HCT116 (cell line): Measurements from ENCODE around the gene BDH1. TPM values are rescaled to one million over a fixed set of nuclear protein-coding genes. Genes with fewer than 3 reads are reported as not detected.

Experiments used
- ATAC-seq: fragments of 200-7000 bp; cut with Tn5 transposase; 2 replicates; pipeline ENCODE4 v1.9.1; 2020; ENCODE audit warnings: mild to moderate bottlenecking, moderate library complexity
- BruUV-seq: library from RNA; stranded (reverse); fragments of 400-500 nt; replicated peaks from 2 replicates; lab custom pipeline; 2021; lab: Mats Ljungman, UMichigan
- CTCF ChIA-PET: fragments of 300-600 bp; sonication (Branson Sonifier 250); formaldehyde crosslinking; loops from one replicate; lab custom pipeline; 2021; ENCODE audit warnings: antibody characterized with exemption; lab: Charles Lee
- POLR2A ChIA-PET: fragments of 300-600, 350-600 bp; sonication (Branson Sonifier 250); formaldehyde crosslinking; loops from one replicate; lab custom pipeline; 2021; ENCODE audit warnings: antibody characterized with exemption; lab: Charles Lee
- RAD21 ChIA-PET, 2 experiments: fragments of 300-600 bp; sonication (Branson Sonifier 250); formaldehyde crosslinking; loops; one replicate each; lab custom pipeline; 2023; ENCODE audit warnings: low total read pairs in 2 of 2; ENCODE audit not compliant: uncharacterized antibody in 2 of 2, unreplicated experiment in 2 of 2, low non-redundant PET in 1 of 2; lab: Charles Lee
- DNase-seq: peaks from one replicate; pipeline ENCODE4 v3.0.0-alpha.2; 2010; ENCODE audit warnings: low read depth, low spot score
- H2AFZ ChIP-seq: fragments of 200-600 bp; shearing (Covaris generic), sonication (generic); 2 replicates; pipeline ENCODE4 v1.6.1; 2017; ENCODE audit warnings: low read depth, mixed run types, mixed read lengths, antibody characterized with exemption, low read length; ENCODE audit not compliant: poor library complexity, severe bottlenecking
- H3K27ac ChIP-seq: 2 replicates; pipeline ENCODE4 v1.5.1; 2012; ENCODE audit warnings: low read depth, low read length
- H3K27me3 ChIP-seq: fragments of 200-600 bp; sonication (generic); 2 replicates; pipeline ENCODE4 v1.6.1; 2016; ENCODE audit warnings: mixed run types, low read length, mixed read lengths; ENCODE audit not compliant: insufficient read depth
- H3K36me3 ChIP-seq, 2 experiments: fragments of 200-500 bp in 1 of 2; fragments of 200-600 bp in 1 of 2; sonication (Bioruptor generic) in 1 of 2; sonication (generic) in 1 of 2; 2 replicates each; pipeline versions ENCODE4 v1.5.1 to v1.6.1; 2014 to 2016; ENCODE audit warnings: low read length in 2 of 2, inconsistent platforms in 1 of 2, mixed read lengths in 1 of 2, mixed run types in 1 of 2; ENCODE audit not compliant: insufficient read depth in 2 of 2, control insufficient read depth in 1 of 2
- H3K4me1 ChIP-seq, 2 experiments: fragments of 200-600 bp in 1 of 2; sonication (generic) in 1 of 2; 2 replicates each; pipeline versions ENCODE4 v1.5.1 to v1.6.1; 2012 to 2017; ENCODE audit warnings: low read length in 2 of 2, inconsistent platforms in 1 of 2, mild to moderate bottlenecking in 1 of 2, mixed read lengths in 1 of 2, mixed run types in 1 of 2, moderate library complexity in 1 of 2; ENCODE audit not compliant: insufficient read depth in 2 of 2, control insufficient read depth in 1 of 2
- H3K4me2 ChIP-seq: fragments of 200-600 bp; sonication (generic); 2 replicates; pipeline ENCODE4 v1.6.1; 2017; ENCODE audit warnings: mixed run types, low read length, mixed read lengths
- H3K4me3 ChIP-seq, 2 experiments: fragments of 200-600 bp in 1 of 2; sonication (generic) in 1 of 2; replicated peaks in 1 of 2; 2 replicates each; pipeline ENCODE4 v1.5.1; 2011 to 2016; ENCODE audit warnings: low read length in 2 of 2, control low read depth in 1 of 2, low read depth in 1 of 2, mild to moderate bottlenecking in 1 of 2, mixed read lengths in 1 of 2, mixed run types in 1 of 2
- H3K79me2 ChIP-seq: fragments of 200-600 bp; sonication (generic); 2 replicates; pipeline ENCODE4 v1.6.1; 2017; ENCODE audit warnings: mild to moderate bottlenecking, mixed run types, low read length, moderate library complexity, mixed read lengths; ENCODE audit not compliant: insufficient read depth
- H3K9ac ChIP-seq: fragments of 200-600 bp; sonication (generic); 2 replicates; pipeline ENCODE4 v1.6.1; 2016; ENCODE audit warnings: low read length, mixed read lengths
- H3K9me2 ChIP-seq: fragments of 200-600 bp; sonication (generic), shearing (Covaris generic); 2 replicates; pipeline ENCODE4 v1.6.1; 2017; ENCODE audit warnings: mixed run types, mild to moderate bottlenecking, moderate library complexity; ENCODE audit not compliant: insufficient read depth
- H3K9me3 ChIP-seq, 2 experiments: fragments of 200-500 bp in 1 of 2; fragments of 200-600 bp in 1 of 2; sonication (Bioruptor generic) in 1 of 2; sonication (generic) in 1 of 2; 2 replicates each; pipeline ENCODE4 v1.6.1; 2014 to 2017; ENCODE audit warnings: low read length in 2 of 2, mixed read lengths in 2 of 2, inconsistent platforms in 1 of 2, low read depth in 1 of 2, mild to moderate bottlenecking in 1 of 2, mixed run types in 1 of 2, moderate library complexity in 1 of 2; ENCODE audit not compliant: control insufficient read depth in 1 of 2, insufficient read depth in 1 of 2
- H4K20me1 ChIP-seq: fragments of 200-600 bp; sonication (generic), shearing (Covaris generic); 2 replicates; pipeline ENCODE4 v1.6.1; 2017; ENCODE audit warnings: mixed run types, mild to moderate bottlenecking, moderate library complexity; ENCODE audit not compliant: insufficient read depth
- CBX3 ChIP-seq: IDR thresholded peaks from 2 replicates; pipeline ENCODE4 v1.6.1; 2012; ENCODE audit warnings: low read depth
- EZH2phosphoT487 ChIP-seq: fragments of 200-600 bp; IDR thresholded peaks from 2 replicates; pipeline ENCODE4 v1.6.1; 2018; ENCODE audit warnings: antibody characterized with exemption, borderline replicate concordance
- MAX ChIP-seq: IDR thresholded peaks from 2 replicates; pipeline ENCODE4 v1.6.1; 2012
- POLR2A ChIP-seq: IDR thresholded peaks from 2 replicates; pipeline ENCODE4 v1.7.0; 2011; ENCODE audit warnings: borderline replicate concordance; ENCODE audit not compliant: insufficient read depth, insufficient read length; ENCODE audit errors: extremely low read depth
- RAD21 ChIP-seq: IDR thresholded peaks from 2 replicates; pipeline ENCODE4 v1.6.1; 2012; ENCODE audit warnings: low read depth, mild to moderate bottlenecking
- SP1 ChIP-seq: IDR thresholded peaks from 2 replicates; pipeline ENCODE4 v1.6.1; 2012; ENCODE audit warnings: low read depth
- SRF ChIP-seq: IDR thresholded peaks from 2 replicates; pipeline ENCODE4 v1.6.1; 2012; ENCODE audit warnings: low read depth
- YY1 ChIP-seq: IDR thresholded peaks from 2 replicates; pipeline ENCODE4 v1.6.1; 2011; ENCODE audit warnings: low read length, low read depth, moderate library complexity, mild to moderate bottlenecking; ENCODE audit not compliant: insufficient replicate concordance; ENCODE audit errors: extremely low read depth
- ZNF274 ChIP-seq: fragments of 200-500 bp; sonication (Bioruptor generic); IDR thresholded peaks from 2 replicates; pipeline ENCODE4 v1.6.1; 2014; ENCODE audit warnings: mild to moderate bottlenecking, low read depth, low read length, inconsistent platforms
- intact Hi-C: fragments of 100-400 bp; cut with micrococcal nuclease; formaldehyde crosslinking; loops from 2 replicates; pipeline ENCODE4 v1.10.0; 2022
- total RNA-seq: library from RNA; stranded (reverse); gene quantifications from one replicate; pipeline ENCODE4 v1.2.1, GENCODE V29; 2021; ENCODE audit not compliant: unreplicated experiment
- TF ChIP-seq, protein P1 (sequence below), 3 experiments: fragments of 200-600 bp in 1 of 3; sonication (generic) in 1 of 3; IDR thresholded peaks in 2 of 3; conservative IDR thresholded peaks in 1 of 3; 2 replicates each; pipeline ENCODE4 v1.5.1; 2012 to 2017; ENCODE audit warnings: low read depth in 2 of 3, low read length in 2 of 3, antibody characterized with exemption in 1 of 3, borderline replicate concordance in 1 of 3, control low read depth in 1 of 3, mild to moderate bottlenecking in 1 of 3, mixed read lengths in 1 of 3, mixed run types in 1 of 3, moderate library complexity in 1 of 3; ENCODE audit not compliant: insufficient read depth in 1 of 3

The BDH1 gene
- total RNA-seq, 1 experiment from 2014 or later, result 26.6 TPM

- Histone ChIP-seq H3K9ac (no peak overlapping the region), H3K4me3 (no peak overlapping the region), H3K79me2 (no peaks in the 10 kb centered on the region), H3K36me3 (no peaks in the 10 kb centered on the region), H3K4me1 (peaks cover 7 to 8% of the 10 kb centered on the region in 2 experiments; a peak in 2 of 4 replicates), H2AFZ (no peak overlapping the region), H3K27ac (no peak overlapping the region), H3K9me2 (no peaks in the 10 kb centered on the region), H3K27me3 (no peaks in the 10 kb centered on the region), H4K20me1 (no peaks in the 10 kb centered on the region), H3K4me2 (no peak overlapping the region), H3K9me3 (no peaks in the 10 kb centered on the region)
- POLR2A ChIA-PET, result no interaction called here
- no peak for TF ChIP-seq SRF
- no peak for TF ChIP-seq YY1
- TF ChIP-seq CBX3, result no peak
- no peak for TF ChIP-seq MAX
- TF ChIP-seq SP1, result no peak
- no peak for TF ChIP-seq ZNF274
- TF ChIP-seq, protein P1, sequence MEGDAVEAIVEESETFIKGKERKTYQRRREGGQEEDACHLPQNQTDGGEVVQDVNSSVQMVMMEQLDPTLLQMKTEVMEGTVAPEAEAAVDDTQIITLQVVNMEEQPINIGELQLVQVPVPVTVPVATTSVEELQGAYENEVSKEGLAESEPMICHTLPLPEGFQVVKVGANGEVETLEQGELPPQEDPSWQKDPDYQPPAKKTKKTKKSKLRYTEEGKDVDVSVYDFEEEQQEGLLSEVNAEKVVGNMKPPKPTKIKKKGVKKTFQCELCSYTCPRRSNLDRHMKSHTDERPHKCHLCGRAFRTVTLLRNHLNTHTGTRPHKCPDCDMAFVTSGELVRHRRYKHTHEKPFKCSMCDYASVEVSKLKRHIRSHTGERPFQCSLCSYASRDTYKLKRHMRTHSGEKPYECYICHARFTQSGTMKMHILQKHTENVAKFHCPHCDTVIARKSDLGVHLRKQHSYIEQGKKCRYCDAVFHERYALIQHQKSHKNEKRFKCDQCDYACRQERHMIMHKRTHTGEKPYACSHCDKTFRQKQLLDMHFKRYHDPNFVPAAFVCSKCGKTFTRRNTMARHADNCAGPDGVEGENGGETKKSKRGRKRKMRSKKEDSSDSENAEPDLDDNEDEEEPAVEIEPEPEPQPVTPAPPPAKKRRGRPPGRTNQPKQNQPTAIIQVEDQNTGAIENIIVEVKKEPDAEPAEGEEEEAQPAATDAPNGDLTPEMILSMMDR (IDR thresholded peaks at IDR 0.05 in 2 of 3, conservative IDR thresholded peaks at IDR 0.05 in 1 of 3; ENCODE audit: borderline replicate concordance in 1 of 3, insufficient read depth in 1 of 3, low read depth in 2 of 3, low read length in 2 of 3), result no peak
- TF ChIP-seq EZH2phosphoT487, result no peak
- TF ChIP-seq RAD21, result no peak
- no peak for TF ChIP-seq POLR2A
- ATAC-seq (no peak), DNase-seq (no peak)
- RAD21 ChIA-PET, result no interaction called here
- no TSS peak for BruUV-seq
- intact Hi-C loops, result no loop called here
- CTCF ChIA-PET, result no interaction called here
Measured at GRCh38 chr3:197591816-197592215, 36.0 kb upstream of the BDH1 start.
